Activated naive CD4-positive, alpha-beta T cell treated with anti-CD3 and anti-CD28 coated beads, Interleukin-2, amount 50 U/mL, for 16 hours (primary cell): Measurements from ENCODE around the gene CAMKMT.

Experiments used
- DNase-seq: peaks from one replicate; pipeline ENCODE4 v3.0.0-alpha.2; 2020

CAMKMT gene

GRCh38 chr2:44810892-44811530 lies 449.3 kb downstream of the CAMKMT start:
- DNase-seq = no peak

- no peak for DNase-seq
These were observed 451.4 kb downstream of the CAMKMT start for GRCh38 chr2:44813165-44813564.

DNA sequence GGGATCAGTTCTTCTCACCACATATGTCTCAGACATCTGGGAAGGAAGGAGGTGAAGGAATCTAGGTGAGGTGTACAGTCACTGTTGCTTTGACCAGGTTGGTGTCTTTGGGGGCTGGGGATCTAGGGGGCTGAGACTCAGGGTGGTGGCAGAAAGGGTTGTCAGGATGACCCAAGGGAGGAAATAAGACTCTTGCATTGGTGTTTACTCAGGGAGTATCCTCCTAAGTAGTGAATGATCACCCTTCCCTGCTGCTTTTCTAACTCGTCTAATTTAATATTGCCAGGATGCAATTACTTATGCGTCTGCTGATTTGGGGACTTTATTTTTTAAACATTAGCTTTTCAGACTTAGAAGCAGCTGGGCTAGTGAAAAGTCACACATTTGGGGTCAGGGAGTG lies 451.9 kb downstream of the CAMKMT start:
- DNase-seq = no peak

DNA sequence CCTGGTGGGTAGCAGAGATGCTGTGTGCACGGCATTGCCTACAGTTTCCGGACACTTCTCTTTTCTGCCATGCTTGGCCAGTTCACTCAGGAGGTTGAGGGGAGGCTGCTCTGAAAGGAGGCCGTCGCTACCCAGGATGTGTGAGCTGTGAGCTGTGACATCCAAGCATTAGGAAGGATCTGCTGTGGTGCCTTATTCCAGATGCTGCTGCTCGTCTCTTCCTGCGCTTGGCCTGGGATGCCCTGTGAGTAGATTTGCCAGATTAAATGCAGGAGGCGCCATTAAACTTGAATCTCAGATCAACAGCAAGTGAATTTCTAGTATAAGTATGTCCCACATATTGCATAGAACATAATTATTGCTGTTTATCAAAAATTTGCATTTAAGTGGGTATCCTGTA lies 455.5 kb downstream of the CAMKMT start:
- DNase-seq = no peak

GRCh38 chr2:44817673-44818335 lies 456.1 kb downstream of the CAMKMT start:
- DNase-seq = no peak

GRCh38 chr2:44819061-44819460 lies 457.3 kb downstream of the CAMKMT start:
- DNase-seq = no peak

GRCh38 chr2:44821500-44821899 lies 459.8 kb downstream of the CAMKMT start:
- no peak for DNase-seq

GRCh38 chr2:44822174-44822573 lies 460.4 kb downstream of the CAMKMT start:
- no peak for DNase-seq
